H1 (cell line): Measurements from ENCODE around the gene PPARA. TPM values are rescaled to one million over a fixed set of nuclear protein-coding genes. Genes with fewer than 3 reads are reported as not detected.

Experiments
- ATF2 ChIP-seq: IDR thresholded peaks from 2 replicates; pipeline ENCODE4 v1.6.1; 2012; ENCODE audit warnings: low read length, inconsistent platforms
- BCL11A ChIP-seq, 2 experiments: IDR thresholded peaks; one replicate each; pipeline ENCODE4 v1.6.1; 2011; ENCODE audit warnings: low read depth in 2 of 2, low read length in 2 of 2, mild to moderate bottlenecking in 2 of 2
- CTBP2 ChIP-seq: IDR thresholded peaks from 2 replicates; pipeline ENCODE4 v1.7.0; 2011; ENCODE audit warnings: borderline replicate concordance, mild to moderate bottlenecking, moderate library complexity, mixed read lengths, low read length; ENCODE audit not compliant: insufficient read depth, insufficient read length
- E2F6 ChIP-seq: IDR thresholded peaks from 2 replicates; pipeline ENCODE4 v1.6.1; 2012; ENCODE audit warnings: inconsistent platforms
- EP300 ChIP-seq, 2 experiments: IDR thresholded peaks; 1 replicate in 1 of 2; 2 replicates in 1 of 2; pipeline ENCODE4 v1.6.1; 2011 to 2012; ENCODE audit warnings: low read depth in 2 of 2, low read length in 2 of 2, mild to moderate bottlenecking in 2 of 2, borderline replicate concordance in 1 of 2, inconsistent platforms in 1 of 2, moderate library complexity in 1 of 2
- HDAC2 ChIP-seq, 2 experiments: fragments of 300-600 bp in 1 of 2; sonication (generic) in 1 of 2; IDR thresholded peaks; 2 replicates each; pipeline ENCODE4 v1.6.1; 2011 to 2012; ENCODE audit warnings: low read depth in 2 of 2, low read length in 2 of 2, mild to moderate bottlenecking in 2 of 2, moderate library complexity in 2 of 2, borderline replicate concordance in 1 of 2, inconsistent platforms in 1 of 2
- HDAC6 ChIP-seq: IDR thresholded peaks from one replicate; pipeline ENCODE4 v1.7.1; 2012; ENCODE audit warnings: low read depth, mild to moderate bottlenecking, inconsistent platforms, low read length, moderate library complexity
- KDM5A ChIP-seq: fragments of 200-600 bp; IDR thresholded peaks from 2 replicates; pipeline ENCODE4 v1.7.1; 2012; ENCODE audit warnings: mild to moderate bottlenecking, low read length, inconsistent platforms, mixed read lengths
- MAX ChIP-seq: IDR thresholded peaks from 2 replicates; pipeline ENCODE4 v1.6.1; 2012; ENCODE audit warnings: inconsistent platforms
- NRF1 ChIP-seq: IDR thresholded peaks from 2 replicates; pipeline ENCODE4 v1.6.1; 2011; ENCODE audit warnings: mild to moderate bottlenecking, low read depth, low read length, improper control_type of control experiment
- POLR2A ChIP-seq, 2 experiments: IDR thresholded peaks; 1 replicate in 1 of 2; 2 replicates in 1 of 2; pipeline ENCODE4 v1.6.1; 2011; ENCODE audit warnings: low read depth in 2 of 2, low read length in 2 of 2, mild to moderate bottlenecking in 2 of 2; ENCODE audit errors: control extremely low read depth in 1 of 2
- POU5F1 ChIP-seq: IDR thresholded peaks from 2 replicates; pipeline ENCODE4 v1.6.1; 2011; ENCODE audit warnings: low read depth, mild to moderate bottlenecking, low read length, moderate library complexity
- RFX5 ChIP-seq: IDR thresholded peaks from 2 replicates; pipeline ENCODE4 v1.6.1; 2011; ENCODE audit warnings: low read depth, low read length, improper control_type of control experiment, borderline replicate concordance
- RXRA ChIP-seq: IDR thresholded peaks from 2 replicates; pipeline ENCODE4 v1.6.1; 2011; ENCODE audit warnings: low read depth, mild to moderate bottlenecking, low read length, moderate library complexity; ENCODE audit not compliant: insufficient read depth
- SAP30 ChIP-seq: fragments of 300-600 bp; sonication (generic); IDR thresholded peaks from 2 replicates; pipeline ENCODE4 v1.7.1; 2012; ENCODE audit warnings: low read length, moderate library complexity, mild to moderate bottlenecking, inconsistent platforms; ENCODE audit not compliant: insufficient read depth, insufficient replicate concordance
- SIRT6 ChIP-seq: IDR thresholded peaks from one replicate; pipeline ENCODE4 v1.7.1; 2012; ENCODE audit warnings: low read length, inconsistent platforms
- SP1 ChIP-seq: IDR thresholded peaks from 2 replicates; pipeline ENCODE4 v1.6.1; 2011; ENCODE audit warnings: low read depth, low read length
- SP2 ChIP-seq: IDR thresholded peaks from 2 replicates; pipeline ENCODE4 v1.6.1; 2012; ENCODE audit warnings: mild to moderate bottlenecking, low read length, inconsistent platforms
- TAF7 ChIP-seq: optimal IDR thresholded peaks from 2 replicates; pipeline ENCODE3; 2011; ENCODE audit warnings: low read depth, mild to moderate bottlenecking, inconsistent platforms, low read length, moderate library complexity, borderline replicate concordance
- TCF12 ChIP-seq: IDR thresholded peaks from 2 replicates; pipeline ENCODE4 v1.6.1; 2011; ENCODE audit warnings: low read depth, mild to moderate bottlenecking, low read length
- TEAD4 ChIP-seq: IDR thresholded peaks from 2 replicates; pipeline ENCODE4 v1.6.1; 2012; ENCODE audit warnings: low read depth, low read length, inconsistent platforms, mixed read lengths
- YY1 ChIP-seq: IDR thresholded peaks from 2 replicates; pipeline ENCODE4 v1.6.1; 2011; ENCODE audit warnings: low read depth, mild to moderate bottlenecking, low read length
- polyA plus RNA-seq, 7 experiments: library from polyadenylated mRNA; depleted of rRNA in 3 of 7; stranded (reverse) in 5 of 7; unstranded in 2 of 7; fragments of >200 nt in 5 of 7; fragments of 200-250 nt in 2 of 7; gene quantifications; 1 replicate in 5 of 7; 2 replicates in 1 of 7; 4 replicates in 1 of 7; pipeline versions ENCODE4 v1.2.1 to v1.2.3, GENCODE V29; 2011 to 2013; ENCODE audit warnings: missing spikeins in 2 of 7, mixed read lengths in 2 of 7
- total RNA-seq: library from RNA; stranded (reverse); fragmentation: NEBNext Ultra II Directional; extraction: Animal tissue kit (Norgen Biotek cat#: 25700); gene quantifications from 2 replicates; pipeline ENCODE4 v1.2.1, GENCODE V29; 2021

PPARA gene
- total and polyA plus RNA-seq, 2 of the 8 experiments (the other 6 are each of a cell fraction or from before 2014, with no cell fraction given) = 3.1 to 8.2 TPM

- TF ChIP-seq YY1 = no peak
- TF ChIP-seq KDM5A = no peak
- no peak for TF ChIP-seq HDAC6
- TF ChIP-seq ATF2 = peak; percentile 37; the same call in 1 of the 2 replicates
- no peak for TF ChIP-seq SP1
- no peak for TF ChIP-seq TEAD4
- TF ChIP-seq HDAC2 (IDR thresholded peaks at IDR 0.05; ENCODE audit: borderline replicate concordance in 1 of 2, low read depth in 2 of 2, low read length in 2 of 2) = no peak
- no peak for TF ChIP-seq BCL11A (IDR thresholded peaks at IDR 0.05; ENCODE audit: low read depth in 2 of 2, low read length in 2 of 2)
- no peak for TF ChIP-seq NRF1
- no peak for TF ChIP-seq TAF7
- no peak for TF ChIP-seq POU5F1
- no peak; the same call in none of the 2 replicates for TF ChIP-seq E2F6
- TF ChIP-seq RFX5 = no peak
- TF ChIP-seq POLR2A (IDR thresholded peaks at IDR 0.05; ENCODE audit: control extremely low read depth in 1 of 2, low read depth in 2 of 2, low read length in 2 of 2) = no peak
- no peak for TF ChIP-seq CTBP2
- no peak for TF ChIP-seq EP300 (IDR thresholded peaks at IDR 0.05; ENCODE audit: borderline replicate concordance in 1 of 2, low read depth in 2 of 2, low read length in 2 of 2)
- TF ChIP-seq SP2 = no peak
- no peak for TF ChIP-seq SAP30
- TF ChIP-seq RXRA = no peak
- no peak for TF ChIP-seq SIRT6
- peak; percentile 89 for TF ChIP-seq MAX
- no peak for TF ChIP-seq TCF12
These were observed 50.9 kb downstream of the PPARA start (continued) for GRCh38 chr22:46201059-46201757.
